ENCODE measurements around the gene FICD.

- no peak for TF ChIP-seq EZH2 (IDR thresholded peaks at IDR 0.05; ENCODE audit: borderline replicate concordance, insufficient read depth, low read length, poor library complexity, severe bottlenecking)
- TF ChIP-seq POLR2AphosphoS5 (IDR thresholded peaks at IDR 0.05) = no peak
- TF ChIP-seq CTCF (IDR thresholded peaks at IDR 0.05; ENCODE audit: poor library complexity, severe bottlenecking) = no peak
- TF ChIP-seq EP300 (conservative IDR thresholded peaks at IDR 0.05; ENCODE audit: poor library complexity, severe bottlenecking) = no peak
Observed at GRCh38 chr12:108484431-108484830, 30.6 kb upstream of the FICD start.

All from neural cell (in vitro differentiated cells).